Activated CD4-positive, alpha-beta T cell treated with anti-CD3 and anti-CD28 coated beads, Interleukin-2, amount 50 U/mL, for 24 hours (primary cell): ENCODE measurements around the gene PIK3CA.
"Not testable (repeated sequence)": the region's sequence is repeated elsewhere in the genome, so short reads cannot be mapped to it uniquely, and the experiment has no call there.

Source experiments
- DNase-seq, 2 donors: peaks; one replicate each; pipeline ENCODE4 v3.0.0-alpha.2; 2020; ENCODE audit warnings: low read depth in 1 of 2, low spot score in 1 of 2

PIK3CA gene

DNA sequence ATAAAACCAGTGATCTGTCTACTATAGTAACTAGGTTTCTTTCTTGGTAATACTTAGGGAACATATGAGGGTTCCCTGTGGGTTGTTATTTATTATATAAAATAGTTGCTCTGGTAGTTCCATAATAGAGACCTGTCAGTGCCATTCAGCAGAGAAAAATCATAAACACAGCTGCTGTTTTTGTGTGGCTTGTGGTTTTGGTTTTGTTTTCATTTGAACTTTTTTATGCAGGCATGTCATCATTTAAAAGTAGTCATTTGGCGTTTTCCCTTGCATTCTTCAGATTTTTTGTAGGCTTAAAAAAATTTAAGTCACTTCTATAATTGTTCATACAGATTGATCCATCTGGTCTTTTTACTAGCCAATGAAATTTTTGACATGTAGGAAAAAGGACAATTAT is 47.9 kb downstream of the PIK3CA start:
- DNase-seq = no peak

DNA sequence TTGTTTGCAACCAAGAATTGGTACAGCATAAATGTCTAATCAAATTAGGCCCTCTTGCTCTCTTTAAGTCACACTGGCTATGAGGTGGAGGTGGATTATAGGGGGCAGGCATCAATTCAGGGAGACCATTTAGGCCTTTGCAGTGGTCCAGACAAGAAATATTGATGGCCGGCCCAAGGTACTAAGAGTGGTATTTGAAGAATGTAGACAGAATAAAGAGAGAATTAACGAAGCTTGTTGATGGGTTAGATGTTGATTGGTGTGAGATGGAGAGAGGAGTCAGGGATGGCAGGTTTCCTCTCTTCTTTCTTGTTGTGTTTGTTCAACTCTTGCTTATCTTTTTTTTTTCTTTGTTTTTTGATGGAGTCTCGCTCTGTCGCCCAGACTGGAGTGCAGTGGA is 48.5 kb downstream of the PIK3CA start:
- DNase-seq = no peak

DNA sequence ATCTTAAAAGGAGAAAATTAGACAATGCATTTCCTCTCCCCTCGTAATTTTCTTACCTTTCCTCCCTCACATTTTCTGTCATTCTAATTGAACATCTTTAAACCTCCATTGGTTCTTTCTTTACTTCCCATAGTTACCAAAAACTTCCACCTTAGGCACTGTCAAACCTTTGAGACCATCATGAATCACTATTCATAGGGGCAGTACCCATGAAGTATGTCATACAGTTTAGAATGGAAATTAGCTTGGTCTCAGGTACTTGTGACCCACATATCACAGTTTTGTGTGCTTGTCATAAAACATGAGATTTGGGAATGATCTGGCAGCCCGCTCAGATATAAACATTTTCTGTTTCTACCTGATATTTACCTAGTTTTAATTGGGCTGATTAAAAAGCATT is 52.6 kb downstream of the PIK3CA start:
- no peak for DNase-seq

DNA sequence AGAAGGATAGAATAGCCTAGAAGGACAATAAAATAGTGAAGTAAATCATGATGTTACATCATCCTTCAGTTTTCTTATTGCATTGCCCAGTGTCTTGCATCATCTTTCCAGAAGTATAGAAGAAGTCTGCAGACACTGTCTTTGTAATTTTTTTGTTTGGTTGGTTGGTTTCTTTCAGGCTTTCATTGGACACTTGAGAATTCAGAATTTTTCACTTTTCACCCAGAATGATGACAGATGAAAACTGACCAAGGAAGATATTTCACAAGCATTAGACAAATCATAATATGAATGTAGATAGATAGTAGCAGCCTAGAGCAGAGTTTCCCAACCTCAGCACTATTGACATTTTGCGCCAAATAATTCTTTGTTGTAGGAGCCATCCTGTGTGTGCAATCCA is 67.4 kb downstream of the PIK3CA start:
- DNase-seq = not testable (repeated sequence)

DNA sequence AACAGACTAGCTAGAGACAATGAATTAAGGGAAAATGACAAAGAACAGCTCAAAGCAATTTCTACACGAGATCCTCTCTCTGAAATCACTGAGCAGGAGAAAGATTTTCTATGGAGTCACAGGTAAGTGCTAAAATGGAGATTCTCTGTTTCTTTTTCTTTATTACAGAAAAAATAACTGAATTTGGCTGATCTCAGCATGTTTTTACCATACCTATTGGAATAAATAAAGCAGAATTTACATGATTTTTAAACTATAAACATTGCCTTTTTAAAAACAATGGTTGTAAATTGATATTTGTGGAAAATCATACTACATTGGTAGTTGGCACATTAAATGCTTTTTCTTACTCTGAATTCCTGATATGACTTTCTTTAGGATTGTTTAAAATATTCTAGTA is 70.1 kb downstream of the PIK3CA start:
- not testable (repeated sequence) for DNase-seq

DNA sequence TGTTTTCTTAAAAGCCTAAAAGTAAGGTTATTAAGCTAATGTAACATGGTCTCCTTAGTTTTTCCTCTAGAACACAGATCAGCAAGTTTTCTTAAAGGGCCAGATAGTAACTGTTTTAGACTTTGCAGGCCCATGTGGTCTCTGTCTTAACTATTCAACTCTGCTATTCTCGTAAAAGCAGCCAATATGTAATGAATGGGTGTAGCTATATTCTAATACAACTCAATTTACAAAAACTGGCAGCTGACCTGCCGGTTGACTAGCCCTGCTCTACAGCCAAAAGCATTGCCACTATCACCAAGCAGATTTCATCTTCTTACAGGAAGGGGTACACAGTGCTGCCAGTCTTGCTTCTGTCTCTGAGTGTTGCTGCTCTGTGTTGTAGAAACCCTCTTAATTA is 75.4 kb downstream of the PIK3CA start:
- DNase-seq = no peak

DNA sequence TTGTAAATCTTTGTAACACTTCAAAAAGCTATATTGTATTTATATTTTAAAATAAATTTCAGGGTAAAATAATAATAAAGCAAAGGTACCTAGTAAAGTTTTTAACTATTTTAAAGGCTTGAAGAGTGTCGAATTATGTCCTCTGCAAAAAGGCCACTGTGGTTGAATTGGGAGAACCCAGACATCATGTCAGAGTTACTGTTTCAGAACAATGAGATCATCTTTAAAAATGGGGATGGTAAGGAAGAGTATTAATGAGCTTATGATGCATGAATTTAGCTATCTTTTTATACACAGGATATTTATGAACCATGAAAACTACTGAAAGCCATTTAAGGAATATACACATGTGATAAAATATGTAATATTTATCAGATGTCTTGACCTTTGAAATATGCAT is 76.4 kb downstream of the PIK3CA start:
- no peak for DNase-seq

DNA sequence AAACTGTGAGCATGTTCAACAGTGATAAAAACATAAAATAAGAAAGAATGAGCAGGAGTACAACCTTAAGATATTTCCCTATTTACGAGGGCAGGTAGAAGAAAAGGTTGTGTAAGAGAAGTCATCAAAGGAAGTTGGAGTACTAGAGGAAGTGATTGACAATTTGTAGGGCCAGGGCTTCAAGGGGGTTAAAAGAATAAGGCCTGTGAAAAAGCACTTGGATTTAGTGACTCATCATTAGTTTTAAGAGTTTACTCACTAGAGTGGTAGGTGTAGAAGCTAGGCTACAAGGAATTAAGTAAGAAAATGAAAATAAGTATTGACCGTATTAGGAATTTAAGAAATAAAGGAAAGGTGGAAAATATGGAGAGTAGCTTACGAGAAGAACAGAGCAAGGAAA is 79.2 kb downstream of the PIK3CA start:
- no peak for DNase-seq

DNA sequence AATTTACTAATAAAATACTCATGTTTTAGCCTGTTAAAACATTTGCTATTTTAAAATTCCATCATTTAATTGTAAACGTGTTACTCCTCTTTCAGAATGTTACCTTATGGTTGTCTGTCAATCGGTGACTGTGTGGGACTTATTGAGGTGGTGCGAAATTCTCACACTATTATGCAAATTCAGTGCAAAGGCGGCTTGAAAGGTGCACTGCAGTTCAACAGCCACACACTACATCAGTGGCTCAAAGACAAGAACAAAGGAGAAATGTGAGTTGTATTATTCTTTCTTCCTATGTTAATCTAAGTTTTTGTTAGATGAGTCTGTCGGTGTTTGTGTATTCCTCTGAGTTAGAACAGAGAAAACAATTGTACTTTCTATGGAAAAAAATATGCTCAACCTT is 81.0 kb downstream of the PIK3CA start:
- no peak for DNase-seq

DNA sequence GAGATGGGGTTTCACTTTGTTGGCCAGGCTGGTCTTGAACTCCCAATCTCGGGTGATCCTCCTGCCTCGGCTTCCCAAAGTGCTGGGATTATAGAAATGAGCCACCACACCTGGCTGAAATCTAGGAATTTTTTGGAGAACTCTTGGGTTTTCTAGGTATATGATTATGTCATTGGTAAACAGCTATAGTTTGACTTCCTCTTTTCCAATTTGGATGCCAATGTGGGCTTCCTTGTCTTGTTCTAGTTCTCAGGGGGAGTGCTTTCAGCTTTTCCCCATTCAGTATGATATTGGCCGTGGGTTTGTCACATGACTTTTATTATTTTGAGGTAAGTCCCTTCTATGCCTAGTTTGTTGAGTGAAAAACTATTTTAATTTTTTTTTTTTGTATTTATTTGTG is 84.9 kb downstream of the PIK3CA start:
- no peak for DNase-seq

DNA sequence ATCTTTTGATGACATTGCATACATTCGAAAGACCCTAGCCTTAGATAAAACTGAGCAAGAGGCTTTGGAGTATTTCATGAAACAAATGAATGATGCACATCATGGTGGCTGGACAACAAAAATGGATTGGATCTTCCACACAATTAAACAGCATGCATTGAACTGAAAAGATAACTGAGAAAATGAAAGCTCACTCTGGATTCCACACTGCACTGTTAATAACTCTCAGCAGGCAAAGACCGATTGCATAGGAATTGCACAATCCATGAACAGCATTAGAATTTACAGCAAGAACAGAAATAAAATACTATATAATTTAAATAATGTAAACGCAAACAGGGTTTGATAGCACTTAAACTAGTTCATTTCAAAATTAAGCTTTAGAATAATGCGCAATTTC is 86.0 kb downstream of the PIK3CA start:
- DNase-seq = no peak

DNA sequence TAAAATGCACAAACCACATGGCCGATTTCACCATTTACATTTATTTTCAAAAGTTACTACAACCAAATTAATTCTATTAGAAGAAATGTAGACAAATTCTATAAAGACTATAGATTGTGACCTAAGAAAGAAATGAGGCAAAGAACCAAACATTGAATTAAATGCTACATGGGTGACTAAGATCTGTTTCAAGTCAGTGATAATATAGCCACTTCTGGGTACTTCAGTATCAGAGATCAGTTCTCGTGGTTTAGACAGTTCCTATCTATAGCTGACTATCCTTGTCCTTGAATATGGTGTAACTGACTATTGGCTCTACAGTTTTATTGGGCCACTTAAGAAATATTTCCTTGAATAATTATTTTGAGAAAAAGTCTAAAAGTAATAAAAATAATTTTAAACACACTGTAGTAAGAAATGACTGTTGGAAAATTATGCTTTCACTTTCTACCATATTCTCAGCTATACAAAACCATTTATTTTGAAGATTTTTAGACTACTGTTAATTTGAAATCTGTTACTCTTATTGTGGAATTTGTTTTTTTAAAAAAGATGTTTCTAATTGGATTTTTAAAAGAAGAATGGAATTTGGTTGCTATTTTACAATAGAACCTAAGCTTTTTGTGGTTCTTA is 88.6 kb downstream of the PIK3CA start:
- no peak for DNase-seq

DNA sequence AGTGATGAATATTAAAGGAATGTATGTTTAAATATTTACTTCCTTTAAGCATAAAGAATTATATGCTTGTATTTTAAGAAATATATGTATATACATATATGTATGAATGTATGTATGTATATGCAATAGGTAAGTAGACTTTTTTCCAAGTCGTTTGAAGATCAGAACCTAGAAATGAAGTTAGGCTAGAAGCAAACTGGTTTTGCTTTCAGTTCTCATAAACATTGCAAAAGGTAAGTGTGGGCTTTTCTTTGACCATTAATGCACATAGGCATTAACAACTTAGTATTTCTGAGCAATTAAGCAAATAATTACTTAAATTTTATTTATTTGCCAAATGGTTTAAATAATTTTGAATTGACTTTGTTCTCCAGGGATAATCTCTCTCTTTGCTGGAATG is 92.1 kb downstream of the PIK3CA start:
- DNase-seq = not testable (repeated sequence)

DNA sequence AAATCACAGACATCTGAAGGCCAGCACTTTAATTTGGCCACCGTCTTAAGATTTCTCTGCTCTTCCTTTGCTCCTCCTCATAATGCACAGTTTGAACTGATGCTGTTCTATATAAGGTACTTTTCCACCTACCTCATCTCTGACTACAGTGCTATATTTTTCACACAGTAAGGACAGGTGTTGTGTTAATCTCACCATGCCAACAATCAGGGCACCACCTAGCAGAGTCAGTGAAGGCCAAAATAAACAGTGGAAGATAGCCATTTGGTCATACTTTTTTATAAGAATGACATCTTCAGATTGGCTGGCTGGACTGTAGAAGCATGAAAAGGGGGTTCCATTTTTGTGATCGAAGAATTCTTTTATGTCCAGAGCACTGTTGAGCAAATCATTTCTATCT is 94.7 kb downstream of the PIK3CA start:
- not testable (repeated sequence) for DNase-seq

DNA sequence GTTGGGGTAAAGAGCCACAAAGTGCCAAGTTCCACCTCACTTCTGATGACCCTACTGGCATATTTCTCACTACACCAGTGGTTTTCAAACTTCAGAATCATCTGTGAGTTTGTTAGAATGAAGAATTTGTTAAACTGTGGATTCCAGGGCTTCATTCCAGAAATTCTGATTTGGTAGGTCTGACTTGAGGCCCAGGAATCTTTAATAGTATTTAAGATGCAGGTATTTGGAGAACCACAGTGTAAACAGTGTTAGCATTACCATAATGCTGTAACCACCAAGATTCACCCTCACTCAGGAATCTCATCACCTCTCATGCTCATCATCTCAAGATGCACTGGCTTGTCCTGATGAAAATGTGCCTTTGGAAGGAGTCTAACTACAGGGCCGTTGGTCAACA is 96.7 kb downstream of the PIK3CA start:
- no peak for DNase-seq

DNA sequence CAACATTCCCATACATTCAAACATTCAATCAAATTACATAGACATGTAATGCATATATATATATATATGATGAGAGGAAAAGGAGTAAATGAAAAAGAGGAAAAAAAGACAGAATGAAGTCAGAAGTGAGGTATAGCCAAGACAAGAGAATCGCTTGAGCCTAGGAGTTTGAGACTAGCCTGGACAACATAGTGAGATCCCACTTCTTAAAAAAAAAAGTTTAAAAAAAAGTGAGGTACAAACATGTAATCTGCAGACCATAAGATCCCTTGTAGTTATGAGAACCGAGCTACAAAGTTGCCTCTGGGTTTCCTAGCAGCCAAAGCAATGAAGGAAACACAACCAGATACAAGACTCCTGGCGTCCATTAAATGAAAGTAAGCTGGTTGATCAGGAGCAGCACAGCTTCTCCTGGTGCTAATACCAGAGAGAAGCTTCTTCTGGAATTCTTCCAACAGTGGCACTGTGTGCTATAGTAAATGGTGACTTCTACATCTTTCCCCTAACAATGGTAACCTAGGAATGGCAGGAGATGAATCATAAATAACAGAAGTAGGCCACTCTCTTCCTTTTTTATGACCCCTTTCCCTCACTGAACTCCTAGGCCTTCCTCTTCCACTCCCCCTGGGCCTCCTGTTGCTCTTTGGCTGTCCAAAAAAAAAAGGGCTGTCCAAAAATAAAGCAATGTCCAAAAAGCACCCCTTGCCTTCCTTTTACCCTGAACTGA is 99.3 kb downstream of the PIK3CA start:
- DNase-seq = no peak

DNA sequence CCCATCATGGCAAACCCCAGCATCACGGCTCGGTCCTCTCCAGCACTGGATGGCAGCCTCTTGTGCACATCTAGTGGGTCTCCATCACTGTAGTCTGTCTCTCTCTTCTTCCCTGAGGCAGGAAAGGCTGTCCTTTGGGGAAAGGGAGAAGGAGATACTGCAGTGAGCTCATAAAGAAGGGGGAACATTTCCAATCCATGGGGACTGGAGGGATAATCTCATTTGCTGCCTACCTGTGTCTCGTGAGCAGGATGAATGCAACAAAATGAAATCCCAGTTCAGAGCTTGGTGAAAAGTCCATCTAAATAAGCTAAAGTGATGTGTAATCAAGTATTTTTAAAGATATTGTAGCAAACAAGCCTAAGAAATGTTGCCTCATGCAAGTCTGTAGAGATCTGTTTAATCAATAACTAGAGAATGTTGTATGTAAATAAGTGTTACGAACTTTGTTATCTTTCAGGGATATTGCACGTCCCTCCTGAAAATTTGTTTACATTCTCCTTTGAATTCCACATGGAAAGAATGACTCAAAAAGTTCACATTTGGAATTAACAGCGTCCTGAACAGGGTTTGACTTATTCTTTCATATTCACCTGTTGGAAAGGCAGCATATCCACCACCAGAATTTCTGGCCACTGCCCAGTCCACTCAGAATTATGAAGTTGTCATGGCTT is 102.8 kb downstream of the PIK3CA start, which contains the start of gene KCNMB3:
Gene KCNMB3, minus strand, starts transcription at position 312 of the 674 bp plus-strand sequence. Its CDS starts 124 bp downstream, at position 188.
- no peak for DNase-seq

DNA sequence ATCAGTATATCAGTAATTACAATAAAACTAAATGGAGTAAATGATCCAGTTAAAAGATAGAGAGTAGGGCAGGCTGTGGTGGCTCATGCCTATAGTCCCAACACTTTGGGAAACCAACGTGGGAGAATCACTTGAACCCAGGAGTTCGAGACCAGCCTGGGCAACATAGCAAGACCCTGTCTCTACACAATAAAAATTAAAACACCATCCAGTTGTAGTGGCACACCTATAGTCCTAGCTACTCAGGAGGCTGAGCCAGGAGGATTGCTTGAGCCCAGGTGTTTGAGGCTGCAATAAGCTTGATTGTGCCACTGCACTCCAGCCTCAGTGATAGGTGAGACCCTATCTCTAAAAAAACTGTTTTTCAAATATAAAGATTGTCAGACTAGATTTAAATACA is 108.7 kb downstream of the PIK3CA start:
- DNase-seq = no peak

DNA sequence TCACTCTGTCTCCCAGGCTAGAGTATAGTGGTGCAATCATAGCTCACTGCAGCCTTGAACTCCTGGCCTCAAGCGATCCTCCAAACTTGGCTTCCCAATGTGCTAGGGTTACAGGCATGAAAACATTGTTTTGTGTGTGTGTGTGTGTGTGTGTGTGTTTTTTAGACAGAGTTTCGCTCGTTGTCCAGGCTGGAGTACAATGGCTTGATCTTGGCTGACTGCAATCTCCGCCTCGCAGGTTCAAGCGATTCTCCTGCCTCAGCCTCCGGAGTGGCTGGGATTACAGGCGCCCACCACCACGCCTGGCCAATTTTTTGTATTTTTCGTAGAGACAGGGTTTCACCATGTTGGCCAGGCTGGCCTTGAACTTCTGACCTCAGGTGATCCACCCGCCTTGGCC is 109.6 kb downstream of the PIK3CA start:
- DNase-seq = not testable (repeated sequence)

DNA sequence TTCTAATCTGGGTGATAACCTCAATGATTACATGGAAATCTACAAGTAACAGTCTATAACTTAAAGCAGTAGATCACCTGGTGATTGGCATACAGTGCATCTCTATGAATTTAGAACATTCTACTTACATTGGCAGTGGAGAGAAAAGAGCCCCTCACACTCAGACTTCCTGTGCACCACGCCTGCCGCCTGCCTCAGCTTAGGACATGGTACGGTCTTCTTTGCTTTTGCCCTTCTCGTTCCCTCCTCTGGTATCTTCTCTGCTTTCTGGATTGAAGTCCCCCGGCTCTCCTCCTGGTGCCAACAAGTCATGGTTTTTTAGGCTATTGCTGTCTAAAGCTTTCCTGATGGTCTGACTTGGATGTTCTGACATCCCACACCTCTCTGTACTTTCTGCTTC is 110.7 kb downstream of the PIK3CA start:
- DNase-seq = no peak

DNA sequence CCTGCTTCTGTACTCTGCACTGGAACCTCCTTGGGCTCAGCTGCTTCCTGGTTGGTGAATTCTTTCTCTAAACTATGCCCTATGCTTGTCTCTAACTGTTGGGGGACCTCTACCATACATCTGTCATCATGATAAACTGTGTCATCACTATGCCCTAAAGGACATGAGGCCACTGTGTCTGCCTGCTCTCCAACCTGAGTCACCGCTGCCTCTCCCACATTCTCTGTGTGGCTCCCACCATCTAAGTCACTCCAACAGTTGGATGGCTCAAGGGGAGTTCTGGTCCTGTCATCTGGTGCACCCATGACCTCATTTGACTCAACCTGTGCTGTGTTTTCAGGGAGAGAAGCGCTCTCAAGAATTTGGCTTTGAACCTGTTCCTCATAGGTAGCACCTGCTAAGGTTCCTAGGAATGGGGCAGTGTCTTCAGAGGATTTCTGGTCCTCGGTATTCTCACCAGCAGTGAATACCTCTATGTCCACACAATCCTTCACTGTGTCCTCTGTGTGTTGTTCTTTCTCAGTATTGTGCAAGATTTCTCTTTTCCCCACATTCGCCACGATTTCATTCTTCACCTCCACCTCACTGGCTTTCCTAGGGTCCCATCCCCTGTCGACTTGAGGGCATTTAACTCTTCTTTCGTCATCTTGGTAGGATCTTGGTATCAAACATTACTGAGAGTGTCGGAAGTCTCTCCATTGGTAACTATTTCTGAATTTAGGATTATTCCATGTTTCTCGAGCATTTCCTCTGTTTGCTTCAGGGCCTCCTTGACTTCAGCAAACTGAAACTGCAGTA is 112.0 kb downstream of the PIK3CA start:
- not testable (repeated sequence) for DNase-seq
